ENCODE results near the gene ATP6V1C2.
"Not testable (repeated sequence)": the region's sequence is repeated elsewhere in the genome, so short reads cannot be mapped to it uniquely, and the experiment has no call there.

The ATP6V1C2 gene

GRCh38 chr2:10788855-10789254 is 67.4 kb downstream of the ATP6V1C2 start:
- DNase-seq, result no peak

- DNase-seq, result no peak
Observed at GRCh38 chr2:10790228-10790973, 69.0 kb downstream of the ATP6V1C2 start.

GRCh38 chr2:10792001-10792634 is 70.7 kb downstream of the ATP6V1C2 start:
- DNase-seq, result no peak

- DNase-seq, result no peak
Observed at GRCh38 chr2:10792660-10793400, 71.4 kb downstream of the ATP6V1C2 start.

- no peak for DNase-seq
Observed at GRCh38 chr2:10793816-10794215, 72.4 kb downstream of the ATP6V1C2 start.

GRCh38 chr2:10794876-10795275 is 73.4 kb downstream of the ATP6V1C2 start:
- no peak for DNase-seq

GRCh38 chr2:10795508-10796046 is 74.1 kb downstream of the ATP6V1C2 start:
- no peak for DNase-seq

GRCh38 chr2:10796703-10797102 is 75.3 kb downstream of the ATP6V1C2 start:
- DNase-seq, result no peak

GRCh38 chr2:10798783-10799182 is 77.4 kb downstream of the ATP6V1C2 start:
- no peak for DNase-seq

GRCh38 chr2:10800163-10800562 is 78.7 kb downstream of the ATP6V1C2 start:
- no peak for DNase-seq

GRCh38 chr2:10802657-10803056 is 81.2 kb downstream of the ATP6V1C2 start:
- DNase-seq, result no peak

GRCh38 chr2:10805990-10806389 is 84.6 kb downstream of the ATP6V1C2 start:
- not testable (repeated sequence) for DNase-seq

GRCh38 chr2:10806543-10806942 is 85.1 kb downstream of the ATP6V1C2 start:
- no peak for DNase-seq

- DNase-seq, result no peak
Observed at GRCh38 chr2:10810202-10811161, 89.1 kb downstream of the ATP6V1C2 start.

GRCh38 chr2:10811517-10811916 is 90.1 kb downstream of the ATP6V1C2 start:
- no peak for DNase-seq

- DNase-seq, result peak; percentile 80 to 98
Observed at GRCh38 chr2:10812362-10813162, 91.1 kb downstream of the ATP6V1C2 start, which contains the start of gene PDIA6. Gene PDIA6 (minus strand): TSS chr2:10812785. CDS start chr2:10812696, 89 bp downstream.

GRCh38 chr2:10813163-10814138 is 92.0 kb downstream of the ATP6V1C2 start:
- DNase-seq, result peak; percentile 59 to 74

GRCh38 chr2:10814142-10814541 is 92.7 kb downstream of the ATP6V1C2 start:
- DNase-seq, result no peak

GRCh38 chr2:10814571-10815331 is 93.3 kb downstream of the ATP6V1C2 start:
- DNase-seq, result peak in 1 of 2 experiments; percentile 29

Measured in NCI-H526 (cell line).